ENCODE results near the gene SH3PXD2A.

SH3PXD2A gene

DNA sequence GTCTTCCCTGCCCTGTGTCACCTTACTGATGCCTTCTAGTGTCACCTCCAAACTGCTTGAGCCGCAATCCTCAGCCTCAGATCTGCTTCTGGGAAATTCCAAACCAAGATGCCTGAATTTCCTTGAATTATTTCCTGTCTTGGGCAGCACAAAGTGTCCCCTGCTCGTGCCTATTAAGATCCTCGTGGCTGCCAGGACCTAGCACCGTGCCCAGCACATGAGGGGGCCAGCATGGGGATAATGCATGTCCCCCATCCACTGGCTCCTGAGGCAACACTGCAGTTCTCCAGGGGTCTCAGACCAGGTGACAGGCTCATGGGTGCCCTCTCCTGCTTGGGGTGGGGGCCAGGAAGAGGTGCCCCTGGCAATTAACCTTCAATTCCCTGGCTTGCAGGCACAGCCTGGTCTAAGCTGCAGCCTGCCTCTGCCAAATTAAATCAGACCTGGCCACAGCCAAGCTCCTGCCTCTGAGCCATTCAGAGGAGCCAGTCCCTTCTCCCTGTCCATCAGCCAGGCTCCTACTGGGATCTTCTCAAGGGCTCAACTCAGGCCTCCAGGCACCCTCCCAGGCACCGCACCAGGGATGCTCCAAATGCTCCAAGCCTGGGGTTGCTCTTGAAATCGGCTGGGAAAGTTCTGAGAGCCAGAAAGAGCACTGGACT lies 146.6 kb downstream of the SH3PXD2A start:
- peak in 7 of 56 donors; percentile 40 to 64 (median 52) for DNase-seq

DNA sequence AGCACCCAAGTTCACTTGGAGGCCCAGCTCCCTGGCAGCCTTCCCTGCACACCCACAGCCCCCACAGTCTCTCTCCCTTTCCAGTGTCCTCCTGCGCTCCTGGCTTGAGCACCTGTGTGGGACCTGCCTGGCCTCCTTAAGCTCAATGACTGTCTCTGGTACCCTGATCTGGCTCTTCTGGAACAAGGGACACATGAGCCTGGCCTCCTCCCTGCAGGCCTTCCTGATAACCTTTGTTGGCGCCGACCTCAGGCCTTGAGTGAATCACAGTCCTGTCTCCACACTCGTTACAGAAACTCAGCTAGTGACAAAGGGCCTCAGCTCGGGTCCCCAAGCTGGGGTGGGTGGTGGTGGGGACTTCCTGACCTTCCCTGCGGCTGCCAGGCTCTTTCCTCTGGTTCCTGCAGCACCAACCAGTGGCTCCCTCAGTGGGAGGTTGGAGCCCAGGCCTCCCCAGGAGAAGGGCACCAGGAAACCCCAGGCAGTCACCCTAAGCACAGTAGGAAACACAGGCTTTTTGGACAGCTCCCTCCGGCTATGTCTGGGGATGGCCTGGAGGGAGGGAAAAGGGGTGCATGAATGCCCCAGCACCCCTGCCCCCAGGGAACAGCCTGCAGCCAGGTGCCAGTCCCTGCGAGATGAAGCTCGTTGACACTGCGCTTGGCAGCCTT lies 147.3 kb downstream of the SH3PXD2A start:
- DNase-seq: no peak

DNA sequence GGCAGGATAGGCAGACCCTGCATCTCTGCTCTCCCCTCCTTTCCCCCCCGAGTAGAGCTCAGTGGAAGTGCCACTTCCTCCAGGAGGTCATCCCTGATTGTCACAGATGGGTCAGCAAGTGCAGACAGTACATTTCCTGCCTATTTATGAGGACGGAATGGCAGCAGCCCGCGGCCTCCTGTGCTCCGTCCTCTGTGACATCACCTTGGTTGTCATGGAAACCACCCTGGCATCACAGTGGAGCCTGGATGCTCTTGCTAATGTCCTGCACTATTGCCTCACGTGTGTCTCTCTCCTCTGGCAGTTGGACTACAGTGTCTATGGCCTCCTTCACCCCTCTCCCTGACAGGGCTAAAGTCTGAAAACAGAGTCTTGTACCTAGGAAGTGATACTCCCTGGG lies 148.6 kb downstream of the SH3PXD2A start:
- DNase-seq: peak in 1 of 56 donors; percentile 49

DNA sequence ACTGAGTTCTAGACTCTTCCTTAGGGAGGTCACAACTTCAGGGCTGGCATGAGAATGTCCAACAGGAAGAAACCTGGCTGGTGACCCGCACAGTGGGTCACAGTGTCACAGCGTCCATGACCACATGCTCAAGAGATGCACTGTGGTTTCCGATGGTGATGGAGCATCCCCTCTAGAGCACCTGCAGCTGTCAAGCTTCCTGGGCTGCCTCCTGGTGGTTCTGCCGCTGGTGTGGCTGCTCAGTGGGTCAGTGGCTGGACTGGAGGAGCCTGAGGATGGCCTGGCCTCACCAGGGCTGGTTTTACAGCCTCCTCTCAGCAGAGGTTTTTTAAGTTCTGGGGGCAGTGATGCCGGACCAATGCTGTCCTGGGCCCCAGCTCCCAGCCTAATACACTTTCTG lies 149.3 kb downstream of the SH3PXD2A start:
- DNase-seq: no peak

DNA sequence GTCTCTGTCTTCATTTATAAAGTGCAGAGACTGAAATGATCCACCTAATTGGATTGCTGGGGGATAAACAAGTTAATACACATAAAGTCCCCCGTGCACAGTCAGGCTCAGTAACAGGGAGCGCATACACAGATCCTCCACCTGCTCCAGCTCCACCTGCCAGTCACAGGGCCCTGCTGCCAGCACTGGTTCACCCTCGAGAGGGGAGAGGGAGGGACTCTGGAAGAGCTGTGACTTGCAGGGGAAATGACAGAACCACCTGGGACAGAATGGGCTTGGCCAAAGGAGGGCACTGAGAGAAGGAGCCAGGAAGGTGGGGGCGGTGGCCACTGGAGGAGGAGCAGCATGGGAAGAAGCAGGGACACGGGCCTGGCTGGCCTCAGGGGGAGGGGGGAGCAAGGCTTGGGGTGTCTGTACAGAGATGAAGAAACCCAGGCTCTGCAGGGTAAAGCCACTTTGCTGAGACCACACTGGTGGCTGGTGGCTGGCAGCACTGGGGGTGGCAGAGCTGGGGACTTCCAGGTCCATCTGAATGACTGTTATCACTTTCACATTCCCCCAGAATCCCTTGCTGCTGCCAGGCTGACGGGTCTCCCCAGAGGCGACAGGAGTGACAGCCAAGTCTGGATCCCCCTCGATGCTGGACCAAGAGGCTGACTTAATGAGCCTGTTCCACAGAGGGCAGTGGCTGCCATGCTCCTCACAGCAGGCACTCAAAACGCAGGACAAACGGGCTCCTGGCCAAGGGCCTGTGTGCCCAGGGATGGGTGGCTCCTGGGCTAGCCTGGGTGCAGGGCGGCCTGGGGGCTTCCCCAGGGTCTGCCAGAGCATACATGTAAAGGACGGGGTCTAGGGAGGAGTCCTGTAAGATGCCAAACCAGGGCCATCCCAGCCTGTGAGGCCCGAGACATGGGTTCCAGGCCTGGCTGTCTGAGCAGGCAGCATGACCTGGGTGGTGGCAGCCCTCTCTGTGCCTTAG lies 151.1 kb downstream of the SH3PXD2A start:
- no peak for DNase-seq

DNA sequence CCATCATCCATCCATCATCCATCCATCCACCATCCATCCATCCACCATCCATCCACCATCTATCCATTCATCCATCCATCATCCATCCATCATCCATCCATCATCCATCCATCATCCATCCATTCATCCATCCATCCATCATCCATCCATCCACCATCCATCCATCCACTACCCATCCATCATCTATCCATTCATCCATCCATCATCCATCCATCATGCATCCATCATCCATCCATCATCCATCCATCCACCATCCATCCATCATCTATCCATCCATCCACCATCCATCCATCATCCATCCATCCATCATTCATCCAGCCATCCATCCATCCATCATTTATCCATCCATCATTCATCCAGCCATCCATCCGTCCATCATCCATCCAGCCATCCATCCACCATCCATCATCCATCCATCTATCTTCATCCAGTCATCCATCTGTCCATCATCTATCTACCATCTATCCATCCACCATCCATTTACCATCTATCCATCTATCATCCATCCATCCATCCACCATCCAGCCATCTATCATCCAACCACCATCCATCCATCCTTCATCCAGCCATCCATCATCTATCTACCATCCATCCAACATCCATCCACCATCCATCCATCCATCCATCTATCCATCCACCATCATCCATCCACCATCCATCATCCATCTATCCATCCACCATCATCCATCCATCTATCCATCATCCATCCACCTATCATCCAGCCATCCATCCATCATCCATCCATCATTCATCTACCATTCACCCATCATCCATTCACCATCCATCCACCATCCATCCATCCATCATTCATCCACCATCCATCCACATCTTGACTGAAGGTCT lies 153.8 kb downstream of the SH3PXD2A start:
- DNase-seq: no peak

DNA sequence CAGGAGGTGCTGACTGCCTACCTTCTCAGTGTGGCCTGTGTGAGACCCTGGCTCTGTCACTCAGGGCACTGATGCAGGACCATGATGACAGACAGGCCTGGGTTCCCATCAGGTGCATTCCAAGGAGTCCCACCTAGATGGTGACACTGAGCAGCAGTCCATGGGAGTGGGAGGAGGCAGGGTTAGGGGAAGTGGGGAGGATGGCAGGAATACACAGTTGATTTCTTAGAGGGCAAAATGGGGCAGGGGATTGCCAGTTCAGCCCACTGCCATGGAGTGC lies 155.0 kb downstream of the SH3PXD2A start:
- DNase-seq: no peak

DNA sequence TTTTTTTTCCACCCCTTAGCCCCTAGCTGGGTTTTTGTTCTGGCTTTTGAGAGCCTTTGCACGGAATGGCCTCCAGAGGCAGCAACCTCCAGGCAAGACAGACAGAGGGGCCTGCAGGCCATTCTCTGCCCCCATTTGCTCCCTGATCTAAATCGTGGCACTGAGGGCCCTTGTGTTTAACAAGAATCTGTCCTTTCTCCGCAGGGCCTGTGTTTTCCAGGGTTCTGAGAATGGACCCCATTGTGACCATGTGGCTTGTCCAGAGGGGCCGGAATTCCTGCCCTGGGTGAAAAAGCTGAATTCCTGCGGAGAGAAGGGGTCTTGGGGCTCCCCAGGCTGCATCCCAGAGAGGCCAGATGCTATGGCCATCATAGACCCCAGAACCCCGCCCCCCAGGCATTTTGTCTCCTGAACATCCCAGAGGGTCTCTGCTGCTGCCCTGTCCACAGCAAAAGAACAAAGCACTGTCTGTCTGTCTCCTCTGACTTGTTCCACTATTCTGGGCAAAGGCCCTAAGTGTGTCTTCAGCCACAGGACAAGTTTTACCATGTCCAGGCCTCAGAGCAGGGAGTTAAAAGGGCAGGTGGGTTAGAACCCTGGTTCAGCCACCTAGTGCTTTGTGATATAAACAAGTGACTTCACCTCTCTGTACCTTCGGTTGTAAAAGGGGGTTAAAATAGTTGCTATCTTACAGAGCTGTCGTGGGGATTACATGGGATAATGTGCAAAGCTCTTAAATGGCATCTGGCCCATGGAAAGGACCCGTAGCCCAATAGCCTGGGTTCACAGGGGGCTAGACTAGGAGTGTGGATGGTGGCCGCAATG lies 155.6 kb downstream of the SH3PXD2A start:
- DNase-seq: peak in 39 of 56 donors; percentile 15 to 81 (median 51)

DNA sequence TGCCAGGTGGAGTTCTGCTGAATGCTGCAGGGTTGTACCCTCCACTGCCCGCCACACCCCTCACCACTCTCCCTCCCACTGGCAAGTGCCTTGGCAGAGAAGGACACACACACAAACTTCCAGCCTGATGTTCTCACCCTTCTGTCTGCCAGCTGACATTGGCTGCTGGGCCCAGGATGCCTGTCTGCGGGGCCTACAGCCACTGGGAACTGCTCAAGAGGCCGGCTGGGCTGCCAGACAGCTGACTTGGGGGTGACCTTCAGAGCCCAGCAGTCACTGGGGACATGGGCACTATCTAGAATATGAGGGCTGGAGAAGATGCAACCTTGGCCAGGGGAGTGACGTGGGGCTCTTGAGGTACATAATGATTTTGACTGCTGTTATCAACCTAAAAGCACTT lies 157.1 kb downstream of the SH3PXD2A start:
- peak in 1 of 56 donors; percentile 31 for DNase-seq

DNA sequence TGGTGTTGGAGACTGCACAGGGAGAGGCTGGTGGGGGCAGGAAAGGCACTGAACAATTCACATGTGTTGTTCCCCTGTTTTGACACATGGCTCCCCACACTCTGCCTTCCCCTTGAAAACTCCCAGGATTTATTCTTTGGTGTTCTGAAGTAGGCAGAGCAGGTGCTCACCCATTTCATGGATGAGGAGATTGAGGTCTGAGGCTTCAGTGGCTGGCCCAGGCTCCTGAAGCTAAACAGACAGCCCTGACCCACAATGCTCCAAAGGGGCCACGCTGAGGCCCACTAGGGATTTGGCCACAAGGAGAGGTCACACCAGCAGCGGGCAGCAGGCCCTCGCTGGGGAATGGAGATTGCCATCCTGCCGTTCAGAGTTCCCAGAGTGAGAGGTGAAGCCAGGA lies 157.6 kb downstream of the SH3PXD2A start:
- DNase-seq: no peak

DNA sequence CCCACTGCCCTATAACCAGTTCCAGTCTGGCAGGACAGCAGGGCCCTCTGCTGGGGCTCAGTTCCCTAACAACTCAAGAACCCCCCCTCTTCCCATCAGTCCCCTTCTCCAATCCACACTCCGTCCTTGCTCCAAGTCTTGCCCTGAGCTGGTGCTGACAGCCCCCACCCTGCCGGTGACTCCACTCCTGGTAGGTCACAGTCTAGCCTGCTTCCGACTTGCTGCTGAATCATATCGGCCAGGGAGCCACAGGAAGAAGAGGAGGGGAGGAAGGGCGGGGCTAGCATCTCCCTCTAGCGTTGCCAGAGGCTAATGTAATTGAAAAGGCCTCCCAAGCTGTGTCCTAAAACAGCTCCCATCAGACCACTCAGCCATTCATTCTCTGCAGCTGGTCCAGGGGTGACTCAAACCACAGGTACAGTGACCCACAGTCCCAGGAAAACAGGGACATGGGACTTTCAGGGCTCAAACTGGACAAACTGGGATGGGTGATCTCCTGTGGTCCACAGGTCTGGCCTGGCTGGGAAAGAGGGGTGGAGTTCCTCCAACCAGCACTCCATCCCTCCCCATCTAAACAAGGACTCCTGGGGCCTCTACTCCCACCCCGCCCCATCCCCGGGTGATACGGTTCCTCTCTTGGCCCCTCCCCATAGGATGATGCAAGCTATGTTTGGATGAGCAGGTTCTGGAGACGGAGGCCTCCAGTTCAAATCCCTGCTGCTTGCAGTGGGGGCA lies 158.8 kb downstream of the SH3PXD2A start:
- DNase-seq: peak in 36 of 56 donors; percentile 13 to 80 (median 51)

DNA sequence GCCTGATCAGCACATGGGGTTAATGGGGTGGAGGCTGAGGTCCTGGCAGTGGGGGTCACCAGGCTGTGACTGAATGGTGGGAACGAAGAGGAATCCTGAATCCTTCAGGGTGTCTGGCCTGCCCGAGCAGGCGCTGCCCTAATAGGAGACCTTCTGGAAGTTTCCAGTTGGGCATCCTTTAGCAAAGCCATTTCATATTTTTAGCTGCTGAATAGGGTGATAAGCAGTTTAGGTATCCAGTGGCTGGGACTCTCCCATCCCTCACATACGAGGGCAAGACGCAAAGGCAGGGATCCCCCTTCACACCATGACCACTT lies 159.3 kb downstream of the SH3PXD2A start:
- DNase-seq: peak in 1 of 56 donors; percentile 50

DNA sequence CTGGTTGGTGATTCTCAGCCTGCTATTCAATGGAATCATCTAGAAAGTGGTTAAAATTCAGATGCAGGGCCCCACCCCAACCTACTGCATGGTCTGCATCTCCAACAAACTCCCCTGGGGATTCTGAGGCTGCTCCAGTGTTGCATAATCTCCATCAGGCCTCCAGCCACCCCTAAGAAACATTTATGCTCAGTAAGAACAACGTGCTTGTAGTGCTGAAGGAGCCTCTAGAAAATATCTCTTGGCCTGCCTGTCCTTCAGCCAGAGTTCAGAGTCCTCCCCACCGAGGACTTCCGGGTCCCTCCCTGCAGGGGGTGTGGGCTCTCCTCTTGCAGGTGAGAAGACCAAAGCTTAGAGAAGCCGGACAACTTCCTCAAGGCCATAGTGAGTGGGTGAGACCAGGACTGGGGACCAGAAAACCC lies 159.8 kb downstream of the SH3PXD2A start:
- DNase-seq: no peak

DNA sequence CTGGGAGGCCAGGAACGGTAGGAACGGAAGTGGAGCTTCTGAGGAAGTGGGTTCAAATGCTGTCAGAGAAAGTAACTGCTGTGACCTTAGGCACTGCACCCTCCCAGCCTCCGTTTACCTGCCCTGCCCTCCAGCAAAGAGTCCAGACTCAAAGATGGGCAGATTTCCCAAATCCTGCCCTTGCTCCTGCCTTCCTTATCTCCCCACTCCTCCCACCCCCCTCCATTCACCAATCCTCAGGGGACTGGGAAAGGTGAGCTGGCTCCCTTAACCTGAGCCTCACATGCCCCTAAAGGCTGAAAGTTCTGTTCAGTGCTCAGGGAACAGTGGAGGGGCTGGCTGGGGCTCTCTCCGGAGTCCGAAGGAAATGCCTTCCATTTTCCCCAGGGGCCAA lies 161.6 kb downstream of the SH3PXD2A start:
- no peak for DNase-seq

DNA sequence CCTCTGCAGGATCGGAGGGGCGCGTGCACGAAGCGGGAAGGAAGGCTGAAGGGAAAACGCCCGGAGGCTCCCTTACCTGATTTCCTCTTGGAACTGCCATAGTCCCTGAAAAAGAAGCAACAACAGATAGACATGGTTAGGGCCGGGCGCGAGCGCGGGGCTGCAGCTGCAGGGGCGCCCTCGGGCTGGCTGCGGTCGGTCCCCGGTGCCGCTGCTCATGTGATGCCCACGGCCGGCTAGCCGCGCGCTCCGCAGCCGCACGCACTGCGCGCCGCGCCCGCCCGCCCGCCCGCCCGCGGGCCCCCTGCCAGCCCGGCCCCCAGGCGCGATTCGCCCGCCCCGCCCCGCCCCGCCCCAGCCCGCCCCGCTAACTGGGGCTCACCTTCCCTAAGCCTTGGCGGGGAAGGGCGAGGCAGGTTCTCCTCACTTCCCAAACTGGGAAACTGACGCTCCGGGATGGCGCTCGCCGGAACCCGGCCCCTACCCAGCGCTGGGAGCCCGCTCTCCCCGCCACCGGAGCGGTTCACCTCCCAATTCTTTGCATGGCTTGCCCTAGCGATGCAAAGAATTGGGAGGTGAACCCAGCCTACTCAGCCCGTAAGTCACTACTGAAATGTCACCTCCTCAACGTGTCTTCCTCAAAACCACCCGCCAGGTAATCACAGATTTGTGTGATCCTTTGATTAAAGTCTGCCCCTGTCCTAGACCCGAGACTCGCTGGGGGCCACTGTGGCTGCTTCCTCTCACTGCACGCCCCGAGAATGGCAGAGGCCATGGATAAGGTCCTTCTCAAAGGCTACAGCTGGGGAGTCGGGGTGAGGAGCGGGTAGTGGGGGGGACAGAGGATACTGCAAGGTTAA lies 162.2 kb downstream of the SH3PXD2A start:
- DNase-seq: peak in 25 of 56 donors; percentile 24 to 73 (median 36)

DNA sequence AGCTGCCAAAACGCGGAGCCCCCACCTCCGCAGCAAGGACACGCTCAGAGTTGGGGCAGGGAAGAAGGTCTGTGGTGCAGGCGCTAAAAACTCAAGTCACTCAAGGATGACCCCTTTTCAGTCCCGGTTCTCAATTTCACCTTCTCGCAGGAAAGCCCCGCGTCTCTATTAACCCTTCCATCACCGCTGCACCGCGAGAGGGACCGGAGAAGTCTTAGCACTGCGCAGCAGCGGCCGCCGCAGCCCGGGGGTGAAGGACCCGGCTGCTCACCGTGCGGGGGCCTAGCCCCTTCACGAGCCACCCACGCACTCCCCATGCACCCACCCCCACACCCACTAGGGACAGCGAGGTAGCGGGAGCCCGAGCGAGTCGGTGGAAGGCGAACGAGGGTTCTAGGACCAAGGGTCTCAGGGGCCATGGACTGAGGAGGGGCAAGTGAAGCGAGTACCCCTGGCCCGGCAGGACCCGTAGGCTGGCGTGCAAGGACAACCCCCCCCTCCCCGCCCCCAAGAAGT lies 162.9 kb downstream of the SH3PXD2A start:
- DNase-seq: no peak

DNA sequence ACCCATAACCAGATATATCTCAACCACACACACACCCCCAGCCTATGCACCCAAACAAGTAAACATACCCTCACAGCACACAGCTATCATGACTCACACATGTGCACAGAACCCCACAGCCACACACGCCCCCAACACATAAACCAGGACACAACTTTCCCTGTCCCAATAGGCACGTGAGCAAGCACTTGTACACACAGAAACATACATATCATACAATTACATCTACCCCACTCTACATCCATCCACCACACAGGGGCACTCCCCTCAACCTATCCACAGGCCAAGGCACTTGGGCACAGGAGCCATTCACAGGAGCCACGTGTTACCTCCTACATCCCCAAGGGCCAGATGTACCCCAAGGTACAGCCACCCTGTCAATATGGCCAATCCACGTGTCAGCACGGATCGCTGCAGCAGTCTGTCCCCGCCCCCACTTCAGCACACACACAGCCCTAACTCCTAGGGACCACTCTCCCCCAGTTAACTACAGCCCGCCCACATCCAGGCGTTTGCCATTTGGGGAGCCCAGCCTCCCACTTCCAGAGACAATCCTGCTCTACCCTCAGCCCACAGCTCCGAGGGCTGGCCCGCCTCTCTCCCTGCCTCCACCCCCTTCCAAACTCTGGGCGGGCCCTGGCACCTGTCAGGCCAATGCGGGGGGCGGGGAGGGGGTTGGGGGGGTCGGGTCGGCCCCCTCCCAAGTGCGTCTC lies 163.5 kb downstream of the SH3PXD2A start:
- DNase-seq: peak in 15 of 56 donors; percentile 12 to 67 (median 40)

DNA sequence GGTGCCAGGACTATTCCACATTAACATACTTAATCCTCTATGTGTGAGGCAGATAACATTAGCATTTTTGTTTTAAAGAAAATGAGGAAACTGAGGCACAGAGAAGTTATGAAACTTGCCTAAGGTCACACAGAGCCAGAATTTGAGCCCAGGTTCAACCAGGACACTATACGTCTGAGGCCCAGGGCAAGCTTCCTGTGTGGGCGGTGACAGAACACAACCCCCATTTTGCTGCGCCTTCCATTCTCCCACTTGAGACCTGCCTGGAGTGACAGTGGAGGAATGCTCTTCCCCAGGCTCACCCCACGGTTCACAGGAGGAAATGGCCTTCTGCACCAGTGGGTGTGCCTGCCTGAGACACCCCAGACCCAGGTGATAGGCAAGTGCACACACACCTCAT lies 164.1 kb downstream of the SH3PXD2A start:
- DNase-seq: peak in 2 of 56 donors; percentile 36 to 49
